ENCODE measurements around the gene CNNM2. TPM values are rescaled to one million over a fixed set of nuclear protein-coding genes. Genes with fewer than 3 reads are reported as not detected.
A peak's percentile ranks its signal among the peaks of the same experiment; 100 is the strongest.

Gene CNNM2
- total RNA-seq, 6 experiments from 2014 or later: 5.2 to 7.6 (median 6.5) TPM

DNA sequence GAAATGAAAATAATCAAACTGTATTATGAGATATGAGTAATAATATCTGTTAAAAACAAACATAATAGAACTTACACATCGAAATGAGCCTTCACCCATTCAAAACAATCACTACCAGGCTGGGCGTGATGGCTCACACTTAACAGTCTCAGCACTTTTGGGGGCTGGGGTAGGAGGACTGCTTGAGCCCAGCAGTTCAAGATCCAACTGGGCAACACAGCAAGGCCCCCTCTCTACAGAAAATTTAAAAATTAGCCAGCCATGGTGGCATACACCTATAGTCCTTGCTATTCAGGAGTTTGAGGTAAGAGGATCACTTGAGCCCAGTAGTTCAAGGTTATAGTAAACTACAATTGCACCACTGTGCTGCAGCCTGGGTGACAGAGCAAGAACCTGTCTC, 199.2 kb downstream of the CNNM2 start:
- peaks cover 0 to 42% (median 12%) of the 10 kb centered on the region in 4 donors for H3K4me1 ChIP-seq
- 76% methylated on average over 2 of the region's 2 CpGs for WGBS (ENCODE audit: insufficient coverage, low coverage, low lambda C conversion rate, missing lambda C conversion rate)

GRCh38 chr10:103120546-103120945, 202.5 kb downstream of the CNNM2 start:
- TF ChIP-seq POLR2A (IDR thresholded peaks at IDR 0.05): no peak
- TF ChIP-seq, protein P1, sequence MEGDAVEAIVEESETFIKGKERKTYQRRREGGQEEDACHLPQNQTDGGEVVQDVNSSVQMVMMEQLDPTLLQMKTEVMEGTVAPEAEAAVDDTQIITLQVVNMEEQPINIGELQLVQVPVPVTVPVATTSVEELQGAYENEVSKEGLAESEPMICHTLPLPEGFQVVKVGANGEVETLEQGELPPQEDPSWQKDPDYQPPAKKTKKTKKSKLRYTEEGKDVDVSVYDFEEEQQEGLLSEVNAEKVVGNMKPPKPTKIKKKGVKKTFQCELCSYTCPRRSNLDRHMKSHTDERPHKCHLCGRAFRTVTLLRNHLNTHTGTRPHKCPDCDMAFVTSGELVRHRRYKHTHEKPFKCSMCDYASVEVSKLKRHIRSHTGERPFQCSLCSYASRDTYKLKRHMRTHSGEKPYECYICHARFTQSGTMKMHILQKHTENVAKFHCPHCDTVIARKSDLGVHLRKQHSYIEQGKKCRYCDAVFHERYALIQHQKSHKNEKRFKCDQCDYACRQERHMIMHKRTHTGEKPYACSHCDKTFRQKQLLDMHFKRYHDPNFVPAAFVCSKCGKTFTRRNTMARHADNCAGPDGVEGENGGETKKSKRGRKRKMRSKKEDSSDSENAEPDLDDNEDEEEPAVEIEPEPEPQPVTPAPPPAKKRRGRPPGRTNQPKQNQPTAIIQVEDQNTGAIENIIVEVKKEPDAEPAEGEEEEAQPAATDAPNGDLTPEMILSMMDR (IDR thresholded peaks at IDR 0.05): no peak
- no peaks in the 10 kb centered on the region for H3K36me3 ChIP-seq
- H3K27ac ChIP-seq: peak overlapping the region; percentile 39 to 96 (median 91)
- ATAC-seq: peak in 1 of 4 donors; percentile 3
- DNase-seq: no peak
- 83% methylated on average over 2 of the region's 2 CpGs for WGBS (ENCODE audit: insufficient coverage, low coverage, low lambda C conversion rate, missing lambda C conversion rate)
- intact Hi-C loops (cut with DNase I): no loop called here
- H3K4me3 ChIP-seq: no peak overlapping the region
- peaks cover 0 to 52% (median 15%) of the 10 kb centered on the region in 4 donors for H3K4me1 ChIP-seq
- H3K27me3 ChIP-seq: no peaks in the 10 kb centered on the region
- H3K9me3 ChIP-seq: no peaks in the 10 kb centered on the region

More for the DNA sequence above, 199.2 kb downstream of the CNNM2 start:
- peak in 1 of 4 donors; percentile 21 for ATAC-seq
- intact Hi-C loops (cut with DNase I): no loop called here
- Histone ChIP-seq H3K36me3 (no peaks in the 10 kb centered on the region), H3K4me3 (no peak overlapping the region), H3K9me3 (no peaks in the 10 kb centered on the region), H3K27ac (no peak overlapping the region), H3K27me3 (no peaks in the 10 kb centered on the region)
- no peak for DNase-seq
- TF ChIP-seq POLR2A (IDR thresholded peaks at IDR 0.05): no peak
- TF ChIP-seq, protein P1 (IDR thresholded peaks at IDR 0.05): no peak

GRCh38 chr10:103120977-103121735, 203.1 kb downstream of the CNNM2 start:
- H3K27ac ChIP-seq: peak overlapping the region; percentile 79 to 96 (median 91)

GRCh38 chr10:103123282-103124024, 205.4 kb downstream of the CNNM2 start:
- Histone ChIP-seq H3K9me3 (no peaks in the 10 kb centered on the region), H3K27me3 (no peaks in the 10 kb centered on the region), H3K4me3 (no peak overlapping the region), H3K4me1 (peaks cover 0 to 52% (median 15%) of the 10 kb centered on the region in 4 donors), H3K27ac (peak overlapping the region; percentile 79 to 96 (median 91)), H3K36me3 (no peaks in the 10 kb centered on the region)
- intact Hi-C loops (cut with DNase I): no loop called here
- DNase-seq: no peak
- WGBS (ENCODE audit: insufficient coverage, low coverage, low lambda C conversion rate, missing lambda C conversion rate): 29% methylated on average over 6 of the region's 7 CpGs
- TF ChIP-seq, protein P1 (IDR thresholded peaks at IDR 0.05): no peak
- TF ChIP-seq POLR2A (IDR thresholded peaks at IDR 0.05): no peak
- no peak for ATAC-seq

More at GRCh38 chr10:103120977-103121735, 203.1 kb downstream of the CNNM2 start:
- Histone ChIP-seq H3K36me3 (no peaks in the 10 kb centered on the region), H3K4me1 (peaks cover 0 to 52% (median 15%) of the 10 kb centered on the region in 4 donors), H3K4me3 (peak overlapping the region in 1 of 3 donors; percentile 6), H3K9me3 (no peaks in the 10 kb centered on the region), H3K27me3 (no peaks in the 10 kb centered on the region)
- TF ChIP-seq, protein P1 (IDR thresholded peaks at IDR 0.05): no peak
- TF ChIP-seq POLR2A (IDR thresholded peaks at IDR 0.05): no peak
- peak; percentile 86 to 95 (median 92) for ATAC-seq
- peak in 1 of 3 donors; percentile 70 for DNase-seq
- intact Hi-C loops (cut with DNase I): no loop called here
- 7% methylated on average over 2 of the region's 2 CpGs for WGBS (ENCODE audit: insufficient coverage, low coverage, low lambda C conversion rate, missing lambda C conversion rate)

All from right lobe of liver (tissue), 6 donors.